Endothelial cell of umbilical vein (primary cell): ENCODE data around the gene CAMTA1. TPM values are rescaled to one million over a fixed set of nuclear protein-coding genes. Genes with fewer than 3 reads are reported as not detected.

Experiments used
- BruUV-seq: library from RNA; stranded (reverse); fragments of 400-500 nt; replicated peaks from 2 replicates; lab custom pipeline; 2021; lab: Mats Ljungman, UMichigan
- CTCF ChIA-PET: fragments of 300-600, 350-600 bp; sonication (Branson Sonifier 250); formaldehyde crosslinking; loops from one replicate; lab custom pipeline; 2021; ENCODE audit warnings: antibody characterized with exemption, inconsistent platforms; lab: Charles Lee
- POLR2A ChIA-PET: fragments of 300-600, 350-600 bp; sonication (Branson Sonifier 250); formaldehyde crosslinking; loops from one replicate; lab custom pipeline; 2021; ENCODE audit warnings: antibody characterized with exemption, inconsistent platforms; lab: Charles Lee
- DNase-seq: peaks from one replicate; pipeline ENCODE4 v3.0.0-alpha.2; 2011; ENCODE audit warnings: low read depth, low spot score
- FAIRE-seq: peaks from 2 replicates; lab custom pipeline; 2011; peaks lifted over from hg19 to GRCh38; lab: Jason Lieb, UNC
- H2AFZ ChIP-seq: 2 replicates; pipeline ENCODE4 v1.6.0; 2012; ENCODE audit warnings: low read depth, low read length, control low read depth, inconsistent platforms
- H3K27ac ChIP-seq: 2 replicates; pipeline ENCODE4 v1.5.1; 2011; ENCODE audit warnings: low read depth, mild to moderate bottlenecking, control low read depth, low read length, moderate library complexity; ENCODE audit not compliant: insufficient read depth
- H3K27me3 ChIP-seq, 2 experiments: 2 replicates each; pipeline versions ENCODE4 v1.6.0 to v1.6.1; 2011; ENCODE audit warnings: low read length in 2 of 2, mixed read lengths in 1 of 2; ENCODE audit not compliant: control insufficient read depth in 2 of 2, insufficient read depth in 2 of 2
- H3K36me3 ChIP-seq, 2 experiments: 2 replicates in 1 of 2; 3 replicates in 1 of 2; pipeline ENCODE4 v1.5.1; 2011; ENCODE audit warnings: low read length in 2 of 2, mild to moderate bottlenecking in 1 of 2, moderate library complexity in 1 of 2; ENCODE audit not compliant: control insufficient read depth in 2 of 2, insufficient read depth in 2 of 2; ENCODE audit errors: extremely low read depth in 1 of 2
- H3K4me1 ChIP-seq: 3 replicates; pipeline ENCODE4 v1.5.1; 2011; ENCODE audit warnings: mild to moderate bottlenecking, low read length; ENCODE audit not compliant: control insufficient read depth, insufficient read depth; ENCODE audit errors: extremely low read depth
- H3K4me2 ChIP-seq: 2 replicates; pipeline ENCODE4 v1.6.1; 2011; ENCODE audit warnings: low read length, control low read depth, mixed read lengths; ENCODE audit not compliant: insufficient read depth
- H3K4me3 ChIP-seq, 3 experiments: fragments of 200-600 bp in 1 of 3; sonication (generic), shearing (Covaris generic) in 1 of 3; replicated peaks in 1 of 3; 2 replicates each; pipeline ENCODE4 v1.5.1; 2011 to 2016; ENCODE audit warnings: control low read depth in 3 of 3, low read length in 3 of 3, mild to moderate bottlenecking in 2 of 3, inconsistent platforms in 1 of 3, low read depth in 1 of 3, moderate library complexity in 1 of 3; ENCODE audit not compliant: insufficient read depth in 1 of 3
- H3K79me2 ChIP-seq: 2 replicates; pipeline ENCODE4 v1.6.0; 2012; ENCODE audit warnings: low read length, inconsistent platforms; ENCODE audit not compliant: control insufficient read depth, insufficient read depth
- H3K9ac ChIP-seq: replicated peaks from 2 replicates; pipeline ENCODE3; 2011; ENCODE audit warnings: low read length, control low read depth; ENCODE audit not compliant: insufficient read depth; ENCODE audit errors: extremely low read depth
- H3K9me1 ChIP-seq: replicated peaks from 3 replicates; pipeline ENCODE4 v1.6.0; 2011; ENCODE audit warnings: mild to moderate bottlenecking, low read length; ENCODE audit not compliant: control insufficient read depth, insufficient read depth; ENCODE audit errors: extremely low read depth
- H3K9me3 ChIP-seq: replicated peaks from 2 replicates; pipeline ENCODE4 v1.5.1; 2012; ENCODE audit warnings: low read length, inconsistent platforms; ENCODE audit not compliant: control insufficient read depth, insufficient read depth
- H4K20me1 ChIP-seq: replicated peaks from 2 replicates; pipeline ENCODE3; 2011; ENCODE audit warnings: mild to moderate bottlenecking, low read length; ENCODE audit not compliant: control insufficient read depth, insufficient read depth; ENCODE audit errors: extremely low read depth
- CTCF ChIP-seq, 2 donors: IDR thresholded peaks; 1 replicate in 1 of 2; 2 replicates in 1 of 2; pipeline ENCODE4 v1.5.1; 2011; ENCODE audit warnings: low read length in 2 of 2, mild to moderate bottlenecking in 2 of 2, moderate library complexity in 2 of 2, control low read depth in 1 of 2, inconsistent platforms in 1 of 2, low read depth in 1 of 2; ENCODE audit not compliant: insufficient read depth in 1 of 2; ENCODE audit errors: extremely low read depth in 1 of 2
- EZH2 ChIP-seq: IDR thresholded peaks from 2 replicates; pipeline ENCODE4 v1.6.1; 2012; ENCODE audit warnings: borderline replicate concordance, low read depth, mild to moderate bottlenecking, moderate library complexity, low read length, inconsistent platforms; ENCODE audit not compliant: severe bottlenecking
- FOS ChIP-seq: IDR thresholded peaks from 2 replicates; pipeline ENCODE4 v1.6.1; 2011; ENCODE audit warnings: mild to moderate bottlenecking, low read length, moderate library complexity, borderline replicate concordance; ENCODE audit not compliant: insufficient read depth
- GATA2 ChIP-seq: IDR thresholded peaks from 2 replicates; pipeline ENCODE4 v1.7.0; 2011; ENCODE audit warnings: low read depth, mild to moderate bottlenecking, moderate library complexity, mixed read lengths, low read length; ENCODE audit not compliant: insufficient read length, insufficient read depth
- JUN ChIP-seq: IDR thresholded peaks from 2 replicates; pipeline ENCODE4 v1.6.1; 2011; ENCODE audit warnings: borderline replicate concordance, low read depth; ENCODE audit not compliant: insufficient read length, insufficient read depth
- MAX ChIP-seq: IDR thresholded peaks from 2 replicates; pipeline ENCODE4 v1.6.1; 2011; ENCODE audit not compliant: insufficient read depth, insufficient read length
- MYC ChIP-seq: IDR thresholded peaks from one replicate; pipeline ENCODE4 v1.6.1; 2011; ENCODE audit warnings: mild to moderate bottlenecking, low read depth, low read length
- POLR2A ChIP-seq: IDR thresholded peaks from 2 replicates; pipeline ENCODE4 v1.6.1; 2012; ENCODE audit warnings: low read depth, mild to moderate bottlenecking, control low read depth, low read length
- POLR2AphosphoS5 ChIP-seq: IDR thresholded peaks from 2 replicates; pipeline ENCODE4 v1.6.1; 2012; ENCODE audit warnings: low read depth, mild to moderate bottlenecking, control low read depth, low read length, moderate library complexity; ENCODE audit not compliant: insufficient read depth
- dilution Hi-C: fragments of 300-500 bp; cut with MboI; formaldehyde crosslinking; loops from one replicate; pipeline ENCODE4 v1.15.0; 2019; ENCODE audit warnings: low sequenced_read_pairs; ENCODE audit not compliant: extremely low pct_ligation_motif_present
- intact Hi-C: fragments of 100-400 bp; cut with micrococcal nuclease; formaldehyde crosslinking; loops from one replicate; pipeline ENCODE4 v1.10.0; 2022
- polyA plus RNA-seq, 4 experiments: library from polyadenylated mRNA; depleted of rRNA in 3 of 4; stranded (reverse) in 3 of 4; unstranded in 1 of 4; fragments of >200 nt; gene quantifications; 2 replicates each; pipeline versions ENCODE4 v1.2.1 to v1.2.3, GENCODE V29; 2011 to 2012; ENCODE audit warnings: missing spikeins in 1 of 4
- total RNA-seq: library from RNA; stranded (reverse); gene quantifications from 2 replicates; pipeline ENCODE4 v1.2.3, GENCODE V29; 2021

CAMTA1 gene
- total and polyA plus RNA-seq, 2 donors (not counting 3 experiments of a cell fraction or from before 2014, with no cell fraction given), result 50.8 to 92.7 TPM

GRCh38 chr1:7684861-7685635 is 899.8 kb downstream of the CAMTA1 start:
- Histone ChIP-seq H3K79me2 (no peaks in the 10 kb centered on the region), H2AFZ (no peak overlapping the region), H3K4me1 (no peaks in the 10 kb centered on the region), H3K36me3 (no peaks in the 10 kb centered on the region), H3K27ac (no peak overlapping the region), H3K9ac (no peak overlapping the region), H4K20me1 (no peaks in the 10 kb centered on the region), H3K9me3 (no peaks in the 10 kb centered on the region), H3K27me3 (no peaks in the 10 kb centered on the region), H3K4me3 (no peak overlapping the region), H3K4me2 (no peak overlapping the region), H3K9me1 (no peaks in the 10 kb centered on the region)
- FAIRE-seq (no peak), DNase-seq (no peak)
- no TSS peak for BruUV-seq
- intact Hi-C loops (no loop called here), dilution Hi-C loops (no loop called here)
- ChIA-PET CTCF (interaction anchor here (0.6 kb wide), 1 partner anchor 17 kb away, joined by 3 read pairs; no protein-coding TSS in a partner anchor), POLR2A (no interaction called here)
- TF ChIP-seq FOS (no peak), MAX (no peak), POLR2AphosphoS5 (no peak)

- H3K9me3 ChIP-seq, result no peaks in the 10 kb centered on the region
- H3K9ac ChIP-seq, result no peak overlapping the region
- H3K36me3 ChIP-seq, result no peaks in the 10 kb centered on the region
- no peaks in the 10 kb centered on the region for H3K4me1 ChIP-seq
- intact Hi-C loops, result no loop called here
- FAIRE-seq (no peak), DNase-seq (no peak)
- H4K20me1 ChIP-seq, result no peaks in the 10 kb centered on the region
- no TSS peak for BruUV-seq
- no peak overlapping the region for H3K27ac ChIP-seq
- TF ChIP-seq CTCF (IDR thresholded peaks at IDR 0.05; ENCODE audit: extremely low read depth in 1 of 2, insufficient read depth in 1 of 2, low read depth in 1 of 2, low read length in 2 of 2), result no peak
- no peak for TF ChIP-seq JUN
- TF ChIP-seq POLR2A, result no peak
- TF ChIP-seq POLR2AphosphoS5, result no peak
- TF ChIP-seq GATA2, result no peak
- TF ChIP-seq MAX, result no peak
- TF ChIP-seq MYC, result no peak
- no peak for TF ChIP-seq FOS
- TF ChIP-seq EZH2, result no peak
- no peaks in the 10 kb centered on the region for H3K27me3 ChIP-seq
- H3K79me2 ChIP-seq, result no peaks in the 10 kb centered on the region
- ChIA-PET POLR2A (no interaction called here), CTCF (no interaction called here)
- no peak overlapping the region for H3K4me2 ChIP-seq
- dilution Hi-C loops, result no loop called here
- no peak overlapping the region for H2AFZ ChIP-seq
- H3K9me1 ChIP-seq, result no peaks in the 10 kb centered on the region
- H3K4me3 ChIP-seq, result no peak overlapping the region
Measured at GRCh38 chr1:7686301-7686850, 901.1 kb downstream of the CAMTA1 start.
